ENCODE results near the gene ADTRP. TPM values are rescaled to one million over a fixed set of nuclear protein-coding genes. Genes with fewer than 3 reads are reported as not detected.
A peak's percentile ranks its signal among the peaks of the same experiment; 100 is the strongest.

Gene ADTRP
- total and polyA plus RNA-seq, 10 of the 15 experiments (the other 5 are each of a cell fraction or from before 2014, with no cell fraction given): 0.10 to 2.6 (median 2.1) TPM

DNA sequence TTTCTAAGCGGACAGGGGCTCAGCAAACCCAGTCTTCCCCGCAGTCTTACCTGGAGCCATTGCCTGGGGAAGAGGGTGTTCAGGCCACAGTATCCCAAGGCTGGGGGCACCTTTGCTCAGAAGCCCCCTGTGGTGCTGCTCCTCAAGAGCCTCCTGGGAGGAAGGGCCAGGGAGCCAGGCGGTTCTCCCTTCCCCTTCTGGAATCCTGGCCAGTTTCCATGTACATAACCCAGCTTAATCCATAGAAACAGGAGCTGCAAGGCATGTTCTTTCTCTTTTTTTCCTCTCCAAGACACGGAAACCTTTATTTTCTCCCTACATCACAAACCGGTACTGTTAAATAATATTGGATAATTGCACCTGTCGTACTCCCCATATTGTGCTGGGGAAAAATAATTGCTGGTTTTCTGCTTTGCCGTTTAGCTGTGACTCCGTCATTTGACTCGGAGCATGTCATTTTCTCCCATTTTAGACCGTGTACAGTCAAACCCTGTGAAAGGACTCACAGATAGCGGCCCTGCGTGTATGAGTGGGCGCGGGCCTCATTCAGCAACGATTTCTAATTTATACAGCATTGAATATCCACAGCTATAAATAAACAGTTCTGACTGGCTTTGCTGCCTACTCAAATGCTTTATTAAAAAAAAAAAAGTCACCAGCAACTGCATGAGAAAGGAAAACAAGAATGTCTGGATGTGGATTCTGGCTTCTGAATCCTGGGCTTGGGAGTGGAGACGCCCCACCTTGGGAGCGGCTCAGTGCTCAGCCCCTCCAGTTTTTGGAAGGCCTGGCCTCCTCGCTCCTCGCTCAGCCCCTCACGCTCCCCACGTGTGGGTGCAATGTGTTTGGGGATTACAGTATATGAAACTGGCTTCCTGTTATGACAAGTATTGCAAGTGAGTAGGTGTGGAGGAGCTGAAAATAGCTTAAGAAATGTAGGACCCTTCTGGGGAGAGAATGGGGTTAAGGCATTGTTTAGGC, 67.3 kb downstream of the ADTRP start (continued):
- TF ChIP-seq BCL3 (IDR thresholded peaks at IDR 0.05; ENCODE audit: borderline replicate concordance, insufficient read depth, low read depth, low read length, poor library complexity, severe bottlenecking) (peak; percentile 89), JUNB (IDR thresholded peaks at IDR 0.05) (peak; percentile 87), FOXK2 (IDR thresholded peaks at IDR 0.05) (no peak), MLLT1 (IDR thresholded peaks at IDR 0.05) (peak; percentile 50), EED (IDR thresholded peaks at IDR 0.05; ENCODE audit: low read depth) (peak; percentile 93), POU2F2 (IDR thresholded peaks at IDR 0.05; ENCODE audit: borderline replicate concordance, low read depth, low read length) (peak; percentile 59; the same call in 2 of the 3 replicates), ZNF24 (IDR thresholded peaks at IDR 0.05) (no peak), RAD21 (IDR thresholded peaks at IDR 0.05; ENCODE audit: insufficient read depth, low read depth, low read length) (peak; percentile 15; the same call in 1 of the 2 replicates), ZBTB4 (CRISPR knock-in tag; IDR thresholded peaks at IDR 0.05) (0 out of 2 replicates have a peak, but pooled peaks have one; percentile 20), ZNF384 (IDR thresholded peaks at IDR 0.05; ENCODE audit: borderline replicate concordance, low read depth, low read length) (peak; percentile 36), RELB (IDR thresholded peaks at IDR 0.05; ENCODE audit: low read depth) (peak; percentile 79)
- TF ChIP-seq, protein P1, sequence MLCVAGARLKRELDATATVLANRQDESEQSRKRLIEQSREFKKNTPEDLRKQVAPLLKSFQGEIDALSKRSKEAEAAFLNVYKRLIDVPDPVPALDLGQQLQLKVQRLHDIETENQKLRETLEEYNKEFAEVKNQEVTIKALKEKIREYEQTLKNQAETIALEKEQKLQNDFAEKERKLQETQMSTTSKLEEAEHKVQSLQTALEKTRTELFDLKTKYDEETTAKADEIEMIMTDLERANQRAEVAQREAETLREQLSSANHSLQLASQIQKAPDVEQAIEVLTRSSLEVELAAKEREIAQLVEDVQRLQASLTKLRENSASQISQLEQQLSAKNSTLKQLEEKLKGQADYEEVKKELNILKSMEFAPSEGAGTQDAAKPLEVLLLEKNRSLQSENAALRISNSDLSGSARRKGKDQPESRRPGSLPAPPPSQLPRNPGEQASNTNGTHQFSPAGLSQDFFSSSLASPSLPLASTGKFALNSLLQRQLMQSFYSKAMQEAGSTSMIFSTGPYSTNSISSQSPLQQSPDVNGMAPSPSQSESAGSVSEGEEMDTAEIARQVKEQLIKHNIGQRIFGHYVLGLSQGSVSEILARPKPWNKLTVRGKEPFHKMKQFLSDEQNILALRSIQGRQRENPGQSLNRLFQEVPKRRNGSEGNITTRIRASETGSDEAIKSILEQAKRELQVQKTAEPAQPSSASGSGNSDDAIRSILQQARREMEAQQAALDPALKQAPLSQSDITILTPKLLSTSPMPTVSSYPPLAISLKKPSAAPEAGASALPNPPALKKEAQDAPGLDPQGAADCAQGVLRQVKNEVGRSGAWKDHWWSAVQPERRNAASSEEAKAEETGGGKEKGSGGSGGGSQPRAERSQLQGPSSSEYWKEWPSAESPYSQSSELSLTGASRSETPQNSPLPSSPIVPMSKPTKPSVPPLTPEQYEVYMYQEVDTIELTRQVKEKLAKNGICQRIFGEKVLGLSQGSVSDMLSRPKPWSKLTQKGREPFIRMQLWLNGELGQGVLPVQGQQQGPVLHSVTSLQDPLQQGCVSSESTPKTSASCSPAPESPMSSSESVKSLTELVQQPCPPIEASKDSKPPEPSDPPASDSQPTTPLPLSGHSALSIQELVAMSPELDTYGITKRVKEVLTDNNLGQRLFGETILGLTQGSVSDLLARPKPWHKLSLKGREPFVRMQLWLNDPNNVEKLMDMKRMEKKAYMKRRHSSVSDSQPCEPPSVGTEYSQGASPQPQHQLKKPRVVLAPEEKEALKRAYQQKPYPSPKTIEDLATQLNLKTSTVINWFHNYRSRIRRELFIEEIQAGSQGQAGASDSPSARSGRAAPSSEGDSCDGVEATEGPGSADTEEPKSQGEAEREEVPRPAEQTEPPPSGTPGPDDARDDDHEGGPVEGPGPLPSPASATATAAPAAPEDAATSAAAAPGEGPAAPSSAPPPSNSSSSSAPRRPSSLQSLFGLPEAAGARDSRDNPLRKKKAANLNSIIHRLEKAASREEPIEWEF (IDR thresholded peaks at IDR 0.05; ENCODE audit: insufficient replicate concordance, low read depth, low read length): no peak
